Mucosa of descending colon (tissue), 3 donors: ENCODE data around the gene PLA1A. TPM values are rescaled to one million over a fixed set of nuclear protein-coding genes. Genes with fewer than 3 reads are reported as not detected.

Source experiments
- ATAC-seq: fragments of 200-7000 bp; cut with Tn5 transposase; one replicate; pipeline ENCODE4 v1.9.1; 2020; ENCODE audit warnings: mild to moderate bottlenecking, moderate library complexity
- DNase-seq, 3 donors: peaks; one replicate each; pipeline ENCODE4 v3.0.0-alpha.2; 2020
- H3K36me3 ChIP-seq: fragments of 200-600 bp; one replicate; pipeline ENCODE4 v1.8.0; 2021; ENCODE audit warnings: low read depth, mild to moderate bottlenecking
- H3K4me1 ChIP-seq: fragments of 200-600 bp; one replicate; pipeline ENCODE4 v1.8.0; 2021; ENCODE audit warnings: low read depth, mild to moderate bottlenecking
- H3K4me3 ChIP-seq: fragments of 200-600 bp; one replicate; pipeline ENCODE4 v1.8.0; 2021; ENCODE audit warnings: mild to moderate bottlenecking
- H3K9me3 ChIP-seq: fragments of 200-600 bp; one replicate; pipeline ENCODE4 v1.8.0; 2021; ENCODE audit warnings: mild to moderate bottlenecking
- CTCF ChIP-seq: fragments of 200-600 bp; IDR thresholded peaks from one replicate; pipeline ENCODE4 v1.8.0; 2022; ENCODE audit warnings: antibody characterized with exemption, mild to moderate bottlenecking
- intact Hi-C, 2 donors: fragments of 100-400 bp; cut with DNase I in 1 of 2; cut with micrococcal nuclease in 1 of 2; formaldehyde crosslinking; loops; one replicate each; pipeline versions ENCODE4 v1.11.0 to v1.11.1; 2022; cut with DNase I, micrococcal nuclease
- total RNA-seq, 3 donors: library from RNA; stranded (reverse); fragmentation: NEBNext Ultra II Directional in 2 of 3; extraction: Animal tissue kit (Norgen Biotek cat#: 25700) in 2 of 3; gene quantifications; one replicate each; pipeline versions ENCODE4 v1.2.1 to v1.2.4, GENCODE V29; 2021 to 2023
- donor health status: DM: no; HTN: no; CAD: no; lungs with moderate emphysema.
- donor health status: DM: no; HTN: no; CAD: no.
- donor health status: DM: no; HTN: yes; CAD: no.

The PLA1A gene
- total RNA-seq, 3 donors from 2014 or later = 0.58 to 2.1 (median 1.5) TPM

GRCh38 chr3:119653876-119654275 is 56.2 kb downstream of the PLA1A start:
- ATAC-seq (no peak), DNase-seq (no peak)
- no peaks in the 10 kb centered on the region for H3K9me3 ChIP-seq
- intact Hi-C loops = no loop called here
- no peak for TF ChIP-seq CTCF
- H3K36me3 ChIP-seq = no peaks in the 10 kb centered on the region
- H3K4me3 ChIP-seq = no peak overlapping the region
- no peaks in the 10 kb centered on the region for H3K4me1 ChIP-seq

- no peak for ATAC-seq
- no peaks in the 10 kb centered on the region for H3K36me3 ChIP-seq
- no peaks in the 10 kb centered on the region for H3K4me1 ChIP-seq
- TF ChIP-seq CTCF = no peak
- intact Hi-C loops = no loop called here
- no peaks in the 10 kb centered on the region for H3K9me3 ChIP-seq
- no peak overlapping the region for H3K4me3 ChIP-seq
- DNase-seq = no peak
Observed at GRCh38 chr3:119657887-119658702, 60.4 kb downstream of the PLA1A start.

- H3K4me3 ChIP-seq = no peak overlapping the region
- no peaks in the 10 kb centered on the region for H3K36me3 ChIP-seq
- DNase-seq (no peak), ATAC-seq (no peak)
- no peak for TF ChIP-seq CTCF
- H3K4me1 ChIP-seq = no peaks in the 10 kb centered on the region
- H3K9me3 ChIP-seq = no peaks in the 10 kb centered on the region
- intact Hi-C loops = no loop called here
Observed at GRCh38 chr3:119658994-119659393, 61.3 kb downstream of the PLA1A start.

- TF ChIP-seq CTCF = no peak
- no peaks in the 10 kb centered on the region for H3K4me1 ChIP-seq
- intact Hi-C loops = no loop called here
- no peaks in the 10 kb centered on the region for H3K9me3 ChIP-seq
- DNase-seq (no peak), ATAC-seq (no peak)
- no peak overlapping the region for H3K4me3 ChIP-seq
- H3K36me3 ChIP-seq = no peaks in the 10 kb centered on the region
Observed at GRCh38 chr3:119659606-119660291, 62.1 kb downstream of the PLA1A start.

- DNase-seq (no peak), ATAC-seq (no peak)
- H3K4me1 ChIP-seq = no peaks in the 10 kb centered on the region
- H3K9me3 ChIP-seq = no peaks in the 10 kb centered on the region
- TF ChIP-seq CTCF = no peak
- no peak within 1 kb of the TSS for H3K4me3 ChIP-seq
- H3K36me3 ChIP-seq = no peaks in the 10 kb centered on the region
- intact Hi-C loops = no loop called here
Observed at GRCh38 chr3:119660474-119661440, 63.1 kb downstream of the PLA1A start, which contains the start of gene POPDC2. TSS of gene POPDC2 (minus strand) at chr3:119660589. CDS start at chr3:119660423, 166 bp downstream.
